MM.1S (cell line): ENCODE results near the gene IL17REL.

ENCODE experiments used
- DNase-seq: peaks from one replicate; pipeline ENCODE4 v3.0.0-alpha.2; 2015
- H2AFZ ChIP-seq: fragments of 300-600 bp; sonication (generic); 2 replicates; pipeline ENCODE4 v1.6.0; 2016; ENCODE audit warnings: antibody characterized with exemption, low read length
- H3F3A ChIP-seq: fragments of 300-600 bp; sonication (generic); 2 replicates; pipeline ENCODE4 v1.6.1; 2016; ENCODE audit warnings: mild to moderate bottlenecking, antibody characterized with exemption, low read length, moderate library complexity, mixed read lengths; ENCODE audit not compliant: insufficient read depth
- H3K27ac ChIP-seq: fragments of 300-600 bp; sonication (generic); 2 replicates; pipeline ENCODE4 v1.5.1; 2016; ENCODE audit warnings: mild to moderate bottlenecking, low read length
- H3K27me3 ChIP-seq: fragments of 300-600 bp; sonication (generic); replicated peaks from 2 replicates; pipeline ENCODE4 v1.6.0; 2016; ENCODE audit warnings: low read length; ENCODE audit not compliant: insufficient read depth
- H3K36me3 ChIP-seq: fragments of 300-600 bp; sonication (generic); replicated peaks from 2 replicates; pipeline ENCODE4 v1.6.1; 2016; ENCODE audit warnings: mild to moderate bottlenecking, low read length, mixed read lengths; ENCODE audit not compliant: insufficient read depth
- H3K4me1 ChIP-seq: fragments of 300-600 bp; sonication (generic); 2 replicates; pipeline ENCODE4 v1.6.1; 2016; ENCODE audit warnings: low read length, mixed read lengths
- H3K4me2 ChIP-seq: fragments of 300-600 bp; sonication (generic); 2 replicates; pipeline ENCODE4 v1.6.0; 2016; ENCODE audit warnings: low read depth, low read length
- H3K4me3 ChIP-seq: fragments of 300-600 bp; sonication (generic); 2 replicates; pipeline ENCODE4 v1.5.1; 2016; ENCODE audit warnings: low read length, mixed read lengths
- H3K79me2 ChIP-seq: fragments of 300-600 bp; sonication (generic); 2 replicates; pipeline ENCODE4 v1.6.1; 2016; ENCODE audit warnings: mixed run types, low read length, mixed read lengths
- H3K9ac ChIP-seq: fragments of 300-600 bp; sonication (generic); 2 replicates; pipeline ENCODE4 v1.6.1; 2016; ENCODE audit warnings: low read length, mixed read lengths
- H3K9me2 ChIP-seq: fragments of 300-600 bp; sonication (generic); replicated peaks from 2 replicates; pipeline ENCODE4 v1.6.1; 2016; ENCODE audit warnings: mild to moderate bottlenecking, low read length, mixed read lengths; ENCODE audit not compliant: insufficient read depth
- H3K9me3 ChIP-seq: fragments of 300-600 bp; sonication (generic); replicated peaks from 2 replicates; pipeline ENCODE4 v1.6.1; 2016; ENCODE audit warnings: mild to moderate bottlenecking, low read length, mixed read lengths; ENCODE audit not compliant: insufficient read depth
- H4K20me1 ChIP-seq: fragments of 300-600 bp; sonication (generic); 2 replicates; pipeline ENCODE4 v1.6.1; 2016; ENCODE audit warnings: mild to moderate bottlenecking, low read length, moderate library complexity, mixed read lengths; ENCODE audit not compliant: insufficient read depth
- CTCF ChIP-seq: fragments of 300-600 bp; sonication (generic); IDR thresholded peaks from 2 replicates; pipeline ENCODE4 v1.5.1; 2016; ENCODE audit warnings: antibody characterized with exemption, low read length, mixed read lengths
- EZH2 ChIP-seq: fragments of 300-600 bp; sonication (generic); optimal IDR thresholded peaks from 2 replicates; pipeline ENCODE3; 2017; ENCODE audit warnings: low read depth, mild to moderate bottlenecking, antibody characterized with exemption, low read length, mixed read lengths
- EZH2phosphoT487 ChIP-seq: fragments of 300-600 bp; sonication (generic); IDR thresholded peaks from 2 replicates; pipeline ENCODE4 v1.6.1; 2018; ENCODE audit warnings: antibody characterized with exemption, low read length

Gene IL17REL

GRCh38 chr22:49997251-49997599, 15.3 kb downstream of the IL17REL start:
- Histone ChIP-seq H3K4me1 (no peaks in the 10 kb centered on the region), H3K36me3 (no peaks in the 10 kb centered on the region), H3K27ac (no peak overlapping the region), H3K79me2 (no peaks in the 10 kb centered on the region), H3K9me2 (no peaks in the 10 kb centered on the region), H3K27me3 (peaks cover 25% of the 10 kb centered on the region), H4K20me1 (no peaks in the 10 kb centered on the region), H2AFZ (no peak overlapping the region), H3K9ac (no peak overlapping the region), H3K9me3 (no peaks in the 10 kb centered on the region), H3F3A (no peaks in the 10 kb centered on the region), H3K4me2 (no peak overlapping the region), H3K4me3 (no peak overlapping the region)
- TF ChIP-seq EZH2phosphoT487 (no peak), EZH2 (no peak), CTCF (no peak)
- no peak for DNase-seq

- H3K27me3 ChIP-seq: peaks cover 25% of the 10 kb centered on the region
- no peaks in the 10 kb centered on the region for H3K9me3 ChIP-seq
- H3K4me1 ChIP-seq: no peaks in the 10 kb centered on the region
- H3F3A ChIP-seq: no peaks in the 10 kb centered on the region
- no peaks in the 10 kb centered on the region for H3K36me3 ChIP-seq
- no peaks in the 10 kb centered on the region for H3K9me2 ChIP-seq
- no peaks in the 10 kb centered on the region for H4K20me1 ChIP-seq
- H3K27ac ChIP-seq: no peak overlapping the region
- no peak overlapping the region for H2AFZ ChIP-seq
- H3K4me2 ChIP-seq: no peak overlapping the region
- no peak for TF ChIP-seq EZH2
- TF ChIP-seq EZH2phosphoT487: no peak
- no peak for TF ChIP-seq CTCF
- no peaks in the 10 kb centered on the region for H3K79me2 ChIP-seq
- DNase-seq: no peak
- no peak overlapping the region for H3K4me3 ChIP-seq
- no peak overlapping the region for H3K9ac ChIP-seq
Measured at GRCh38 chr22:49996518-49997250, 15.9 kb downstream of the IL17REL start.

- H3K9ac ChIP-seq: no peak overlapping the region
- H4K20me1 ChIP-seq: no peaks in the 10 kb centered on the region
- H3F3A ChIP-seq: no peaks in the 10 kb centered on the region
- TF ChIP-seq CTCF (no peak), EZH2phosphoT487 (no peak), EZH2 (no peak)
- DNase-seq: no peak
- no peak overlapping the region for H2AFZ ChIP-seq
- no peaks in the 10 kb centered on the region for H3K9me3 ChIP-seq
- no peaks in the 10 kb centered on the region for H3K4me1 ChIP-seq
- no peak overlapping the region for H3K4me3 ChIP-seq
- H3K79me2 ChIP-seq: no peaks in the 10 kb centered on the region
- no peaks in the 10 kb centered on the region for H3K36me3 ChIP-seq
- H3K27me3 ChIP-seq: peaks cover 25% of the 10 kb centered on the region
- H3K9me2 ChIP-seq: no peaks in the 10 kb centered on the region
- no peak overlapping the region for H3K27ac ChIP-seq
- no peak overlapping the region for H3K4me2 ChIP-seq
Measured at GRCh38 chr22:49996119-49996517, 16.4 kb downstream of the IL17REL start.
